AG04450 (cell line): ENCODE measurements around the gene EPHX1. TPM values are rescaled to one million over a fixed set of nuclear protein-coding genes. Genes with fewer than 3 reads are reported as not detected.

Experiments
- CTCF ChIA-PET: fragments of 300-600, 350-600 bp; formaldehyde crosslinking; extraction: SDS; loops from one replicate; lab custom pipeline; 2022; ENCODE audit warnings: antibody characterized with exemption, inconsistent platforms; lab: Charles Lee
- POLR2A ChIA-PET: fragments of 350-600 bp; formaldehyde crosslinking; extraction: SDS; loops from one replicate; lab custom pipeline; 2021; ENCODE audit warnings: antibody characterized with exemption, inconsistent platforms; lab: Yijun Ruan, JAX
- DNase-seq: peaks from one replicate; pipeline ENCODE4 v3.0.0-alpha.2; 2011; ENCODE audit warnings: low read depth, low spot score
- H3K27ac ChIP-seq: one replicate; pipeline ENCODE4 v1.5.1; 2012; ENCODE audit warnings: low read depth, low read length, control low read depth
- H3K27me3 ChIP-seq: one replicate; pipeline ENCODE4 v1.6.0; 2012; ENCODE audit warnings: low read length; ENCODE audit not compliant: control insufficient read depth, insufficient read depth
- H3K4me3 ChIP-seq: 2 replicates; pipeline ENCODE4 v1.5.1; 2011; ENCODE audit warnings: mild to moderate bottlenecking, low read depth, low read length, control low read depth
- H3K9me3 ChIP-seq: 2 replicates; pipeline ENCODE4 v1.5.1; 2012; ENCODE audit warnings: low read length; ENCODE audit not compliant: control insufficient read depth, insufficient read depth
- CTCF ChIP-seq: IDR thresholded peaks from 2 replicates; pipeline ENCODE4 v1.5.1; 2011; ENCODE audit warnings: low read depth, low read length, control low read depth, inconsistent platforms
- polyA plus RNA-seq: library from polyadenylated mRNA; depleted of rRNA; stranded (reverse); fragments of >200 nt; gene quantifications from 2 replicates; pipeline ENCODE4 v1.2.3, GENCODE V29; 2011

EPHX1 gene
- polyA plus RNA-seq, 1 experiment, result 41.3 TPM

GRCh38 chr1:225845097-225845496, 35.2 kb downstream of the EPHX1 start:
- ChIA-PET CTCF (interaction anchor here (0.6 to 2.6 kb wide), 15 partner anchors 8 to 1518 kb away, joined by 3 to 21 read pairs (median 4); partner anchors contain the start of genes SRP9 and TMEM63A), POLR2A (interaction anchor here (0.9 to 1.1 kb wide), 2 partner anchors 12 to 35 kb away, joined by 3 to 4 read pairs; partner anchors contain the start of gene EPHX1)
- Histone ChIP-seq H3K4me3 (no peak overlapping the region), H3K27me3 (no peaks in the 10 kb centered on the region), H3K27ac (no peak overlapping the region), H3K9me3 (no peaks in the 10 kb centered on the region)
- no peak for DNase-seq
- TF ChIP-seq CTCF, result no peak

GRCh38 chr1:225845571-225846259, 35.8 kb downstream of the EPHX1 start:
- Histone ChIP-seq H3K27ac (no peak overlapping the region), H3K4me3 (no peak overlapping the region), H3K9me3 (no peaks in the 10 kb centered on the region), H3K27me3 (no peaks in the 10 kb centered on the region)
- peak; percentile 83 for TF ChIP-seq CTCF
- CTCF ChIA-PET, result interaction anchor here (0.6 to 2.6 kb wide), 20 partner anchors 7 to 1519 kb away, joined by 3 to 21 read pairs (median 4); partner anchors contain the start of genes SRP9 and TMEM63A
- DNase-seq, result peak; percentile 45
- POLR2A ChIA-PET, result interaction anchor here (0.9 to 1.1 kb wide), 2 partner anchors 11 to 36 kb away, joined by 3 to 4 read pairs; partner anchors contain the start of gene EPHX1

GRCh38 chr1:225846331-225847310, 36.7 kb downstream of the EPHX1 start:
- no peaks in the 10 kb centered on the region for H3K27me3 ChIP-seq
- no peak overlapping the region for H3K4me3 ChIP-seq
- no peak for DNase-seq
- no peak for TF ChIP-seq CTCF
- POLR2A ChIA-PET, result no interaction called here
- H3K27ac ChIP-seq, result no peak overlapping the region
- CTCF ChIA-PET, result interaction anchor here (0.8 to 2.6 kb wide), 12 partner anchors 8 to 376 kb away, joined by 3 to 21 read pairs (median 4); partner anchors contain the start of gene SRP9
- no peaks in the 10 kb centered on the region for H3K9me3 ChIP-seq

GRCh38 chr1:225847610-225848009, 37.7 kb downstream of the EPHX1 start:
- ChIA-PET CTCF (interaction anchor here (1.1 kb wide), 1 partner anchor 373 kb away, joined by 4 read pairs; no protein-coding TSS in a partner anchor), POLR2A (no interaction called here)
- no peaks in the 10 kb centered on the region for H3K9me3 ChIP-seq
- H3K27ac ChIP-seq, result no peak overlapping the region
- no peak for DNase-seq
- no peak overlapping the region for H3K4me3 ChIP-seq
- H3K27me3 ChIP-seq, result no peaks in the 10 kb centered on the region
- TF ChIP-seq CTCF, result no peak
